AG10803 (cell line): Measurements from ENCODE around the gene ROR1.

Experiments
- DNase-seq: peaks from one replicate; pipeline ENCODE4 v3.0.0; 2010; ENCODE audit warnings: low read depth
- H3K4me3 ChIP-seq: 2 replicates; pipeline ENCODE4 v1.5.1; 2011; ENCODE audit warnings: mild to moderate bottlenecking, low read length, control low read depth
- CTCF ChIP-seq: conservative IDR thresholded peaks from 2 replicates; pipeline ENCODE4 v1.5.1; 2011; ENCODE audit warnings: mild to moderate bottlenecking, low read length, control low read depth, inconsistent platforms

The ROR1 gene

GRCh38 chr1:63975481-63975880 lies 201.7 kb downstream of the ROR1 start:
- no peak overlapping the region for H3K4me3 ChIP-seq
- DNase-seq = no peak
- TF ChIP-seq CTCF = no peak

GRCh38 chr1:63976006-63976405 lies 202.2 kb downstream of the ROR1 start:
- no peak for TF ChIP-seq CTCF
- no peak overlapping the region for H3K4me3 ChIP-seq
- no peak for DNase-seq

- no peak overlapping the region for H3K4me3 ChIP-seq
- no peak for DNase-seq
- no peak for TF ChIP-seq CTCF
Observed at GRCh38 chr1:63977466-63977865, 203.6 kb downstream of the ROR1 start.

- no peak for TF ChIP-seq CTCF
- no peak overlapping the region for H3K4me3 ChIP-seq
- DNase-seq = no peak
Observed at GRCh38 chr1:63980740-63981407, 207.1 kb downstream of the ROR1 start.

- TF ChIP-seq CTCF = no peak
- H3K4me3 ChIP-seq = no peak overlapping the region
- no peak for DNase-seq
Observed at GRCh38 chr1:63981408-63981773, 207.6 kb downstream of the ROR1 start.

GRCh38 chr1:63982201-63982600 lies 208.4 kb downstream of the ROR1 start:
- no peak overlapping the region for H3K4me3 ChIP-seq
- no peak for DNase-seq
- TF ChIP-seq CTCF = no peak

GRCh38 chr1:63983391-63984256 lies 209.8 kb downstream of the ROR1 start:
- DNase-seq = no peak
- TF ChIP-seq CTCF = no peak

More at GRCh38 chr1:63983391-63984256, 209.8 kb downstream of the ROR1 start:
- no peak overlapping the region for H3K4me3 ChIP-seq
